GM21723 (cell line): ENCODE data around the gene C2orf69.

Experiments used
- ATAC-seq: cut with Tn5 transposase; IDR thresholded peaks from one replicate; pipeline ENCODE4 v1.9.1; 2021; ENCODE audit warnings: mild to moderate bottlenecking, moderate library complexity; ENCODE audit not compliant: unreplicated experiment

The C2orf69 gene, protein sequence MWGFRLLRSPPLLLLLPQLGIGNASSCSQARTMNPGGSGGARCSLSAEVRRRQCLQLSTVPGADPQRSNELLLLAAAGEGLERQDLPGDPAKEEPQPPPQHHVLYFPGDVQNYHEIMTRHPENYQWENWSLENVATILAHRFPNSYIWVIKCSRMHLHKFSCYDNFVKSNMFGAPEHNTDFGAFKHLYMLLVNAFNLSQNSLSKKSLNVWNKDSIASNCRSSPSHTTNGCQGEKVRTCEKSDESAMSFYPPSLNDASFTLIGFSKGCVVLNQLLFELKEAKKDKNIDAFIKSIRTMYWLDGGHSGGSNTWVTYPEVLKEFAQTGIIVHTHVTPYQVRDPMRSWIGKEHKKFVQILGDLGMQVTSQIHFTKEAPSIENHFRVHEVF

DNA sequence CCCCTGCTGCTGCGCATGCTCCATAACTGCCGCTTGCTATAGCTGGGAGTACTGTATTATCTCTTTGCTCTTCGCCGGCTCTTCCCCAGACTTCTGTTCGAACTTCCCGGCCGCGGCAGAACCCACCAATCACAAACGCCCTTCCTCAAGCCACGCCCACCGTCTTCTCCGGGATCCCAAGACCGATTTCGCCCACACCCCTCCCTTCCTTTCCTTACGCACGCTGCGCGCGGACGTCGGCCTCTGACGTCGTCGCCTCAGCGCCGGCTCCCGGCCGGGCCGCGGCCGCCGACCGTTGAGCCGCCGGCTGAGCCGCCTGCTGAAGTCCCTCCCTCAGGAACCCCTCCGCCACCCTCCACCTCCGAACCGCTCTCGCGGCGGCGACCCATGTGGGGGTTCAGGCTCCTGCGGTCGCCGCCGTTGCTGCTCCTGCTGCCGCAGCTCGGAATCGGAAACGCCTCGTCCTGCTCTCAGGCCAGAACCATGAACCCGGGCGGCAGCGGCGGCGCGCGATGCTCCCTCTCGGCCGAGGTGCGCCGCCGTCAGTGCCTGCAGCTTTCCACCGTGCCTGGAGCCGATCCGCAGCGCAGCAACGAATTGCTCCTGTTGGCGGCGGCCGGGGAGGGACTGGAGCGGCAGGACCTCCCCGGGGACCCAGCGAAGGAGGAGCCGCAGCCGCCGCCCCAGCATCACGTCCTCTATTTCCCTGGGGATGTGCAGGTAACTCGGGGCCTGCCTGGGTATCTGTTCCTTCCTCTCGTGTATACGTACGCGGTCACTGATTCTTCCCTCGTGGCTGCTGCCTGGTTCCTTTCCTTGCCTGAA is at the start of gene C2orf69:
Gene C2orf69, plus strand, starts transcription at position 242 of the 825 bp plus-strand sequence. Its CDS starts 146 bp downstream, at position 388.
- peak; percentile 92 for ATAC-seq

DNA sequence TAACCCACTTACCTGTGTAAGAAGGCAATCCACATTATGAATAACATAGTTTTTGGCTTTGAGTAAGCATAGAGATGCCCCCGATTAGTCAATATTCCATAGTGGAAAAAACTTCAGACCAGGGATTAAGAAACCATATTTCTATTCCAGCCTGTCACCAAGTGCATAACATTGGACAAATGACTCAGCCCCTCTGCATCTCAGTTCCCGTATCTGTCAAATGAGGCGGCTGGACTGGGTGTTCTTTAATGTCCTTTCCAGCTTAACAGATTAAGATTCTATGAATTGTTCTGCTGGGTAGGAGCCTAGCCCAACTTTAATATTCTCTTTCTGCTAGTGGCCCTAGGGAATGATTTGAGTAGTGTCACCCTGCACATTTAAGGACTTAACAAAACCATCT is 48.3 kb upstream of the C2orf69 start:
- ATAC-seq = no peak

DNA sequence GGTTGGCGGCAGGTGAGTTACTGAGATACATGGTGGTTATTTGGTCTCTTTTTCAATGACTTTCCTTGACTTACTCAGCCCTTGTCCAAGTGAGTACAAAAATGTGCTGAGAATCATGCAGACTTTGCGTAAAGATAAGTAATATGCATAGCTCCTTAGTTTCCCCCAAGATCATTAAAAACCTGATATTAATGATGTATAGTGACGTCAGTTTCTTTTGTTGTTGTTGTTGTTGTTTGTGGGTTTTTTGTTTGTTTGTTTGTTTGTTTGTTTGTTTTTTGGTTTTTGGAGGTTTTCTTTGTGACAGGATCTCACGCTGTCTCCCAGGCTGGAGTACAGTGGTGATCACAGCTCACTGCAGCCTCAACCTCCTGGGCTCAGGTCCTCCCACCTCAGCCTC is 45.2 kb upstream of the C2orf69 start:
- ATAC-seq = no peak

DNA sequence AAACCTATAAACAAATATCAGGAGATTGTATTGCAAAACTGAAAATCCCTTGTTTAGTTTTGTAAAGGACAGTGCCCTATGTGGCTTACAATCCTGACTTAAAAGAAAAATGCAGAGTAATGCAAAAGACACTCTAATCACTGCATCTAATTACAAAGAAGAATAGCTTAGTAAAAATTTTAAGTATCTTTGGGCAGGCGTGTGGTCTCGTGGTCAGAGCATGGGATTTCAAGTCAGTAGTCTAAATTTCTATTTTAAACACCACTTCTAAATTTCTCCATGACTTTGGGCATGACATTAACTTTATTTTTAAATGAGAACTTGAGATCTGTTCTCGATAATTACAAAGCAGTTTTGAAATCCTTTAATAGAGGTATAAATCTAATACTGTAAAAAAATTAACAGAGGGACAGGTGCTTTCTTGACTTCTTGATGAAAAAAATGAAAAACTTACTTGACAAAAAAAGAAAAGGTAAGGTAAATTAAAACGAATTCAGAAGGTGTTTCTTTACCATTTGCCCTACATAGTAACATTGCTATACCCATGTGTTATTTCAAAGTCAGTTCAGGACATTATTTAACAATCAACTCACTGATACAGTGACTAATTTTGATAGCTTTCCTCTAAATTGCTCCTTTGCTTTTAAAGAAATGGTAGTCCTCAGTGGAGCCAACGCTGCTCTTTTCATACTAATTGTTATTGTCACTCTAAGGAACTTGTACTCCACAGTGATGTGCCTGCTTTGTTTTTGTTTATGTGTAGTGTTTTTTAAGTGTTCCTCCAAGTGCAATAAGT is 42.5 kb upstream of the C2orf69 start:
- ATAC-seq = no peak

DNA sequence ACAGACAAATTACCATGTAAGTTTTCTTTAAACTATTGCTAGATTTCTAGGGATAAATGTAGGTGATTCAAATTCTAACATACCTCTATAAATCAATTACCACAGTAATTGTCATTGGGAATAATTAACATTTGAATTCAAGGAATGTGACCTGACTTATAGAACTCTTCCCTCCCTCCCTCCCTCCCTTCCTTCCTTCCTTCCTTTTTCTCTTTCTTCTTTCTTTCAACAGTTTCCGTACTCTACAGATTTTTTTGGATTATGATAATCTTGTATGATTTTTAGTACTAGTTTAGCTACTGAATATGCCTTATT is 41.9 kb upstream of the C2orf69 start:
- no peak for ATAC-seq

DNA sequence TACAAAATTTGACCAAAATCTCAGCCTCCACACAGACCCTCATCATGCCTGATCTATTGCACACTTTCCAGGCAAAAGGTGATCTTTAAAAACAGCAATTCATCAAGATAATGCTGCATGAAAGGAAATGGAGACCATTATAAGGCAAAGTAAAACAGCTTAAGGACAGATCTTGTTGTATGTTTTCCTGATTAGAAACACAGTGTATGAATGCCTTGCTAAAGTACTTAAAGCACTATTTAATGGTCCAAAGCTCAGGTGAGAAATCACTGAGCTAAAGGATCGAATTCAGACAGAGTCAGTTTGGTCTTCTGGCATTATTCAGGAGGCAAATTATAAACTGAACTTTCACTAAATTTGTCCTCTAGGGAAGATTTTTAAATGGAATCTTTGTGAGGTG is 41.4 kb upstream of the C2orf69 start:
- ATAC-seq = no peak

- ATAC-seq = no peak
These were observed 40.5 kb upstream of the C2orf69 start for GRCh38 chr2:199870581-199870980.

DNA sequence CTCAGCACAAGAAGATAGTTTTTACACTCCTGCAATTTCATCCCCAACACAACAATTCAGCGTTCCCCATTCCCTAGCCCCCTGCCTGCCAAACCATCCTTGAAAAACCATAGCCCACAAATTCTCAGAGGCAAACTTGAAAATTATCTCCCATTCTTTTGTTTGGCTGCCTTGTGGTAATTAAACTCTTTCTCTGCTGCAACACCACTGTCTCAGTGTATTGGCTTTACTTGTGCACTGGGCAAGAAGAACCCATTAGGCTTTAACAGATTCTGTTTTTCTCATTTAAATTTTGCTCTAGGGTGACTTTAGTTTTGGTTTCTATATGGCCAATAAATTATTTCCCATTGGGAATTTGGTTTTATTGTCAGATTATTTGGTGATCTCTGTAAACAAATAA is 36.9 kb upstream of the C2orf69 start:
- ATAC-seq = no peak

DNA sequence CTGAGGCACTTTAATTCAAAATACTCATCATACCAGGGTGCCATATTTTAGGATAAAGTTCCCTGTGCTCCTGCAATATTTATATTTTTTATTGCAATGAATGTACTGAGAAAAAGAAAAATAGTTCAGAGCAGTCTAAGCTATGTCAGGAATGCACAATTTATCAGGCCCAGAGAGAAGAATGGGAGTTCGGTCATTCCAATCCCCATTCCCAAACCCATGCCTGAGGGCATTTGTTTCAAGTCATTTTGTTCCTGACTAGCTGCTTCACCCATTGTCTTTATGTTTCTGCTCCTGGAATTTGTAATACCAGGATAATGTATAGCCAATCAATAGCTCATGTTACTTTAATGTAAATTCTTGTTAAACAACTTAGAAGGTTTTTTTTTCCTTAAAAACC is 35.7 kb upstream of the C2orf69 start:
- no peak for ATAC-seq

GRCh38 chr2:199882667-199883066 is 28.4 kb upstream of the C2orf69 start:
- ATAC-seq = no peak

- no peak for ATAC-seq
These were observed 27.4 kb upstream of the C2orf69 start for GRCh38 chr2:199883474-199884212.

- ATAC-seq = no peak
These were observed 15.7 kb upstream of the C2orf69 start for GRCh38 chr2:199895406-199895805.

DNA sequence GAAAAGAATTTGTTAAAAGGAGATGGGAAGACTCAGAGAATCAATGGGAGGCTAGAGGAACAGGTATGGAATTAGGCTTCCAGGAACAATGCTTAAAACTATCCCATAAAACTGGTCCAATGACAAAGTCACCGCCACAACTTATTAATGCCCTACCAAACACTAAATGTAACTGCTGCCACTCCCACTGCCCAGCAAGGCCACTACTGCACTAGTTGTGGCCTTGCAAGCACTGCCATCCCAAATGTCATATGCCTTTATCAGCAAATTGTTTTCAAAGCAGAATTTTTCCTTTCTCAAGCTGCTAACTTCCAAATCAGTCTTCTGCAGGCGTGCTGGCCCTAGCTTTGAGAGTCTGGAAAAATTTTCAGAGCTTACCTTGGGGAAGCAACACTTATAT is 14.5 kb upstream of the C2orf69 start:
- no peak for ATAC-seq

GRCh38 chr2:199901942-199902341 is 9.2 kb upstream of the C2orf69 start:
- no peak for ATAC-seq

DNA sequence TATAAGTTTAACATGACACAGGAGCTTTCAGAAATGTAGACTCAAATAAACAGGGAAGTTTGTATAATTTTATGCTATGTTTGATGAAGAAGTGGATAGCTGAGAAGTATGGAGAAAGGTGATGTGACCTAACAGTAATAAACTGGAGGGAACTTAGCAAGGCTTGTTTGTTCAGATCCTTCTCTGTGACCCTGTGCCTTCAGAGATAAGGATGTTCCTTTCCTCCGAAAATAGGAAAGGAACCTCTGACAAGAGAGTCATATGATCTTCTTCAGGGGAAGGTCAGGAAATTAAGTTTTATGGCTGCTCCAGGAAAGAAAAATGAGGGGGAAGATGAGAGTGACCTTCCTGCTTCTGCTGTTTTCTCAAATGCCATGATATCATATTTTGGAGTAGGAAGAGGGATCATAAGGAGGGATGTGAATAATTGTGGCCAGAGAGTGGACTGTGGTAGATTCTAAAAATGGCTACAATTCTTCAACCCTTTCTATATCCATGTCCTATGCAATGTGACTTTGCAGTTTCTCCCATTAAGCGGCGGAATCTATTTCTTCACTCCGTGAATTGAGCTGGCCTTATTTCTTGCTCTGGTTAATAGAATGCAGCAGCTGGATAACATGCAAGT is 8.5 kb upstream of the C2orf69 start:
- no peak for ATAC-seq

- ATAC-seq = no peak
These were observed 8.0 kb upstream of the C2orf69 start for GRCh38 chr2:199903111-199903510.

GRCh38 chr2:199907008-199907714 is 3.9 kb upstream of the C2orf69 start:
- ATAC-seq = no peak

GRCh38 chr2:199910338-199911051 is 598 bp upstream of the C2orf69 start:
- ATAC-seq = peak; percentile 2

- no peak for ATAC-seq
These were observed 726 bp downstream of the C2orf69 start for GRCh38 chr2:199911877-199912161.
